ENCODE measurements around the gene CNOT4. TPM values are rescaled to one million over a fixed set of nuclear protein-coding genes. Genes with fewer than 3 reads are reported as not detected.

CNOT4 gene
- total RNA-seq, 1 donor from 2014 or later = 14.4 TPM

GRCh38 chr7:135403302-135403701 is 106.6 kb downstream of the CNOT4 start:
- no peak for DNase-seq (ENCODE audit: low spot score)

DNA sequence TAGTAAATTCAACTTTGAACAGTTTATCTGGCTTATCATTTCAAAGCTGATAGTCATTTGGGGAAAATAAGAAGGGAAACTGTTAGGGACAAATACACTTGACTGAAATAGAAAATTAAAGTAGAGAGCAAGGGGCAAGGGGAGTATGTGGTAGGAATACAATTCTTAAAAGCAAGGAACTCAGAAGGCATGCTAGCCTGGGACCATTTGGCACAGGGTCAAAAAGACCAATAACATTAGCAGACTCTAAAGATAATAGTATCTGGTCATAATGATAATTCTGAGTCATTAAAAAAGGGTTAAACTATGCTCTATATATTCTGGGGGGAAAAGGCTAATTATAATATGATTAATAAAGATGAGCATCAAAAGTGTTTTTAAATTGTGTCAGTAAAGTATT is 112.2 kb downstream of the CNOT4 start:
- DNase-seq (ENCODE audit: low spot score) = no peak

- no peak for DNase-seq (ENCODE audit: low spot score)
Observed at GRCh38 chr7:135392701-135393100, 117.2 kb downstream of the CNOT4 start.

DNA sequence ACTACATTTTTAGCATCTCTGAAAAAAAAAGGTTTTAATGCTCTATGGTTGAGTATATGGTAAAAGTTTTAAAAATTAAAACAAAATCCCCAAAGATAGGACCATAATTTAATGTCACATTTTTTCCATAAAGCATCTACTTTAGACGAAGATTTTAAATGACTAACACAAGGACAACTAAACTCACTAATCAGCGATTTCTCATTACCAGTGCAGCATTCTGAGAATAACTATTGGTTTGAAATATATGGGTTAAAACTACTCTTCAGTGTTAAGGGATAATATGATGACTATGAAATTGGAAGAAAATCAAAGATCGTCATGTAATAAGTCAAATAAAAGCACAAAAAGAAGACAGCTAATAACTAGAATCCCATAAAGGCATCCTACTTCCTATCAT is 118.4 kb downstream of the CNOT4 start:
- DNase-seq (ENCODE audit: low spot score) = no peak

GRCh38 chr7:135390829-135391228 is 119.1 kb downstream of the CNOT4 start:
- no peak for DNase-seq (ENCODE audit: low spot score)

DNA sequence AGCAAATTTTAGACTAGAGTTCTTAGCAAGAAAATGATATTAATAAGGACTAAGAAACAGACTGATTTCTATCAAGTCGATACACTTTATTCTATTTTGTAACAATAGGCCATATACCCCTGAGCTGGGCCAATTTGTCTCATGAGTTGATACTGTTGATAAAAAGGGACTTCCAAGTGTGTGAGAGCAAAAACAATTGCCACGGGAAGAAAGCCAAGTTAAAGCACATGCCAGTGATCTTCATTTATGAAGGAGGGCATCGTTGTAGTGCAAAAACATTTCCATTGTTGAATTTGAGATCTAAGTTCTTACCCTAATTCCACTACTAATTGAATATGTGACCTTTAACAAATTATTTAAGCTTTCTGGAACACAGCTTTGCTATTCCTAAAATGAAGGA is 119.9 kb downstream of the CNOT4 start:
- no peak for DNase-seq (ENCODE audit: low spot score)

DNA sequence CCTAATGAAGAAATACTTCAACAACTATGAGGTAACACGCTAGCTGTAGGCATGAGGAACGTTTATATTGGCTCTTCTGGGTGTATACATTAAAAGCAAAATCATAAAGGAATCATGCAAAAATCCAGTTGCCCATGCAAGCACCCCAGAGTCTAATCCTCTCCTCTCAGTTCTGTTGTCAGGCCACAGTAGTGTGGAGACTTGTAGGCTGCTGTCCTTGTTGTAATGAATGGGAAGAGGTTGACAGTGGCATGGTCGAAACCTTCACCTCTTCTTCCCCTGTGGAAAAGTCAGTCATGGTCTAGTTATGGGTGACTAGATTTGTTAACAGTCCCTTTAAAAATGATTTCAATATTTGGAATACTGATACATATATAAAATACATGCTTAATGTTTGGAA is 121.3 kb downstream of the CNOT4 start:
- DNase-seq (ENCODE audit: low spot score) = no peak

GRCh38 chr7:135386776-135387175 is 123.1 kb downstream of the CNOT4 start:
- DNase-seq (ENCODE audit: low spot score) = no peak

DNA sequence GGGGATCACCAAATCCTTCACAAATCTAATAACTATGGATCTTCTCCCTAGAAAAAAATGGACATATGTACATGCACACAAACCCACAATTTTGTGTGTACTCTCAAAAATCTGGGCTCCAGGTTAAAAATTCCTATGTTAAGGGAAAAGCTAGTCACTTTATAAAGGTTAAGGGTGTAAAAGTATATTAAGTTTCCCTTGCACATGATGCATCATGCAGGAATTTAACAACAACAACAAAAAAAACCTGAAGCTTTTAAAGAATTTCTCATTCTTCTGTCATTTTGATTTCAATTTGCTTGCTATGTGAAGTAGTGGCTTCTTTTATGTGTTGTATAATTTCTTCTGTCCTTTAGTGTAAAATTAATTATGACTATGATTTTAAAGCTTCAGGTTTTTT is 123.7 kb downstream of the CNOT4 start:
- DNase-seq (ENCODE audit: low spot score) = no peak

DNA sequence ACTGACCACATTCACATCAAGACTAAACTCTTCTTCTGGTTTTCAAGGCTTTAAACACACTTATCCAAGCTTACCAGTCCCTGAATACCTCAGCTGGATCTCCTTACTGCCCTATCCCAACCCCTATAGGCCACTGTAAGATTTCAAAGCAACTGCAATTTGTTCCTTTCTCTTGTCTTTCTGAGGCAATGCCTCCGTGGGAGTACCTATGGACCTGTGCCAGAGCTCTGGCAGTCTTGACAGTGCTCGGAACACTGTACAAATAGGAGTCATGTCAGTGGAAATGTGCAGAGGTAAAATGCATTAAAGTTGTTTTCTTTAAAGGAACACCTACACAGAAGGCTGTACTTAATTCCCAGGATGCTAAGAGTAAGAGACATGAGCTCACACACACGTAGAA is 124.7 kb downstream of the CNOT4 start:
- no peak for DNase-seq (ENCODE audit: low spot score)

- DNase-seq (ENCODE audit: low spot score) = no peak
Observed at GRCh38 chr7:135383525-135384175, 126.3 kb downstream of the CNOT4 start.

DNA sequence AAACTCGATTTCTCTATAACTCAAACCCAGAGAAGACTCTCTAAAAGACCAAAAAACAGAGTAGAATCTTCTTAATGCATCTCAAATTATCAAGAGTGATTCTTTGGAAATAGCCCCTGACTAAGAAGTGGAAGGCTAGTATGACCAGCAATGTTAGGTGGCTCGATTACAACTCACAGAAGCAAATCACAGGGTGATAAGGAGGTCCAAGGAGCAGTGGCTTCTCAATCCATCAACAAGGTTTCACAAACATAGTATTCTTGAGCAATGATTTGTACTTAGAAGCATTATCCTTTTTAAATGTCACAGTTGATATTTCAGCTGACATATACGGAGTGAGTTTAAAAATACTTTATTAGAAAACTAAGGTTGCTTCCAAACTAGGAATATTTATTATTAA is 127.7 kb downstream of the CNOT4 start:
- no peak for DNase-seq (ENCODE audit: low spot score)

DNA sequence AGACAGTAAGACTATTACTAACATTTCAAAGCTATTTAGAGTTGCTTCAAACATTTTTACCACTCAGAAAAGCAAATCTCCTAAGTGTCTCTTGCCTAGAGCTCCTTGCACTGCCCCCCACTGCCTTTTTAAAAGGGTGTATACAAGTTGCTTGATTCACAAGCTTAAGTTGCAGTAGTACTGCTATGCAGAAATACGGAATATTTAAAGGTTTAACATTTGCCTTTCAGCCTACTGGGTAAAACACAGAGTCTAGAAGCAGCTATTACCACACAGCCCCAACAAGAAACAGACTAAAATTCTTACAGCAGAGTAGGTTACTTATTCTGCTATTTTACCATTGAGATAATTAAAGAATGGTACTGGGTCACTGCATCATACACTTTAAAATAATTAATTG is 128.5 kb downstream of the CNOT4 start:
- no peak for DNase-seq (ENCODE audit: low spot score)

DNA sequence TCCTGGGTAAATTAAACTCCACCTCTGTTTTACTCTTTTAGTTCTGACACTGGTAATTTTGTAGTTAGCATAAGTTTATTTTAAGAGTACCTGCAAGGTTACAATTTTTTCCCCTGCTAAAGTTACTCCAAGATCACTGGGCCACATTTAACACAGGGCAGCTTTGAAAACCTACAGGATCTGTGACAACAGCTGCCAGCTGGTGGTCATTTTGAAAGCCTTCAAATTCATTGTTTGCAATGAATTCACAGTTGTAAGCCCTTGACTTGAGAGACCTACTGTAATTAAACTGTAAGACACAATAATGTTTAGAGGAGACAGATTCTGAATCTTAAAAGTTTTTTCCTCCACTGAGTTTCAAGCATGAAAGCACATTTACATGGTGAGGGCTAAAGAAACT is 129.6 kb downstream of the CNOT4 start:
- DNase-seq (ENCODE audit: low spot score) = no peak

DNA sequence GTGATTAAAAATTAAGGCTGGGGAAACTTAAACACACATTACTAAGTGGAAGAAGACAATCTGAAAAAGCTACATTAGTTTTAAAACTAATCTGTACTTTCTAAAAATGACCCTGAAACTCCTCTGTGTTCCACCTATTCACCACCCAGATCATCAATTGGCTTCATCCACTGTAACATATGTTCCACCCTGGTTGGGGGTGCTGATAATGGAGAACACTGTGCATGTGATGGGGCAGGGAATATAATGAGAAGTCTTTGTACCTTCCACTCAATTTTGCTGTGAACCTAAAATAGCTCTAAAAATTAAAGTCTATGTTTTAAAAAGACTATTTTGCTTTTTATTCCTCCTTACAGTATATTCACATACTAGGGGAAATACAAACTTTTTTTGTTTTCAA is 132.7 kb downstream of the CNOT4 start:
- DNase-seq (ENCODE audit: low spot score) = no peak

GRCh38 chr7:135375908-135376699 is 133.8 kb downstream of the CNOT4 start:
- DNase-seq (ENCODE audit: low spot score) = no peak

DNA sequence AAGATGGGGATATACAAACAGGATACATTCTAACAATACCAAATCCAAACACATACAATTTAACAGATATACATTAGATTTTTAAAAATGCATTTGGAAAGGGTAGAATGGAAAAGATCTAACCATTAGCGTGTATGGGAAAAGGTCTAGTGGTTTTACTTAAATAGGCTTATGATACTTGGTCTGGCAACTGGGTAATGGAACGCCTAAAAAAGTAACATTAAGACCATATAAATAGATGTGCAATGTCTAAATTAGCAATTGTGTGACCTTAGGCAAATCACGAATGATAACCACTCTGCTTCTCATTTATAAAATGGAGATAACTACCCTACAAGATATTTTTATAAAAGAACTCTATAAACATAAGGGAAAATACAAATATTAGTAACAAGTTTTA is 135.2 kb downstream of the CNOT4 start:
- DNase-seq (ENCODE audit: low spot score) = no peak

DNA sequence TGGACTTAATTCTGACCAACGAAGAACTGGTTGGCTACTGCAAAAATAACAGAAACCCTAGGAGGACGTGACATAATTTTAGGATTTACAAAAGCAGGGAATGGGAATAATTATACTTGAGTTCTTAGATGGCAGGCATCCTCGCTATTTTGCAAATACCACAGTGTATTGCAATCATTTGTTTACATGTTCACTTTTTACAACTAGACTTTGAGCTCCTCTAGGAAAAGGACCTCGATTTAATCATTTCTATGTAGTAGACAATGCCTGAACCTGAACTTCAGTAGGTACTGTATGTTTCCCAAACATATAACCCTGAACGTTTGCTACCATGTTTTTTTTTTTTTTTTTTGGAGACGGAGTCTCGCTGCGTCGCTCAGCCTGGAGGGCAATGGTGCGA is 137.7 kb downstream of the CNOT4 start:
- DNase-seq (ENCODE audit: low spot score) = no peak

DNA sequence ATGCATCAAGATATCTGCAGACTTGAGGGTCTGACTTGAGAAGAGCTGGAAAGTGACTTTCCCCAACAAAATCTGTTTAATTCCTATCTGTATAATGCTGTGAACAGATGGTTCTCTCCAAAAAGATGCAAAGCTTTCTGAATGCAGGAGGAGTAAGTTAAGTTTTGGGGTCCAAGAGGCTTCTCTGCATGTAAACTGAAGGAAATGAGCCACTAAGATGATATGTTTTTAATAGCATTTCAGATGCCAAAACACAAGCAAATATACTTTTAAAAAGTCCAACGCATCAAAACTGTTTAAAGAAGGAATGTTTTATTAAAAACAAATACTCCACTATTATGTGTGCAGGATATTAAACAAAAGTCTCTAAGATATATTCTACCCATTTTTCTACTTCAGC is 139.2 kb downstream of the CNOT4 start:
- DNase-seq (ENCODE audit: low spot score) = no peak

GRCh38 chr7:135369405-135369804 is 140.5 kb downstream of the CNOT4 start:
- no peak for DNase-seq (ENCODE audit: low spot score)

DNA sequence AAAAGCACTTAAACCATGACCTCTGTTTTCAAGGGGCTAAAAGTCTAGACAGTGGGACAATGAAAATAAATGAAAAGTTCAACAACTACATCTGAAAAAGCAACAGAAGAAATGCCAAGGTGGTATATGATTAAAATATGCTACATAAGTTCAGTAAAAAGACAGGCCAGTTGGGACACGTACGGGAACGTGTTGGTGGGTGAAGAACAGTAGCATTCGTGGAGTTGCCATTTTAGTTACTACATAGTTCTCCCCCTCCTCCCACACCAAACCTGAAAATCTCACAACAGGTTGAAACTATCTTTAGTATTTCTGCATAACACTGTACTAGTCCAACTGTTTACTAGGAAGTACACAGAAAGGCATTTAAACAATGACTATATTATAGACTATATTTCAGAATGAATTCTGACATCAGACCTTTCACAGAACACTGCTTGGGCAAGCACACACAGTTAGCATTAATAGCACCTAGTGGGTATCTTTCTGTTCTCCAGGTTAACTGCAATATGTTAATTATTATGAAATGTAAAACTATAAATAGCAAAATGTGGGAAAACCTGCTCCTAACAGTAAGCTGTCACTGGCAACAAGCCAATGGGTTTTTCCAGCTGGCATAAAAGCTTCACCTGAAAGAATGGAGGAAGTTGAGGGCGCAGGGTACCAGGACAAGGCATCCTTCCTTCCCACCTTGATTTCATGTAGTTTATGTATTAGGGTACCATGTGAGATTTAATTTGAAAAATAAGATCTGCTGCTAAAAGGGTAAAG is 141.3 kb downstream of the CNOT4 start:
- DNase-seq (ENCODE audit: low spot score) = peak; percentile 24

GRCh38 chr7:135366843-135367508 is 142.9 kb downstream of the CNOT4 start:
- DNase-seq (ENCODE audit: low spot score) = no peak

Data from umbilical cord (tissue), 2 donors.